Fibroblast of lung (primary cell): ENCODE results near the gene MRPS27. TPM values are rescaled to one million over a fixed set of nuclear protein-coding genes. Genes with fewer than 3 reads are reported as not detected.
A peak's percentile ranks its signal among the peaks of the same experiment; 100 is the strongest.

Experiments used
- DNase-seq, 2 donors: peaks; one replicate each; pipeline versions ENCODE4 v3.0.0 to v3.0.0-alpha.2; 2010; ENCODE audit warnings: low read depth in 2 of 2
- H2AFZ ChIP-seq: 2 replicates; pipeline ENCODE4 v1.5.1; 2012; ENCODE audit warnings: low read length, control low read depth, inconsistent platforms
- H3K27ac ChIP-seq: 2 replicates; pipeline ENCODE4 v1.5.1; 2011; ENCODE audit warnings: low read length, control low read depth; ENCODE audit not compliant: insufficient read depth
- H3K27me3 ChIP-seq: 2 replicates; pipeline ENCODE4 v1.5.1; 2011; ENCODE audit warnings: mild to moderate bottlenecking, low read length; ENCODE audit not compliant: control insufficient read depth, insufficient read depth
- H3K36me3 ChIP-seq: 2 replicates; pipeline ENCODE4 v1.5.1; 2011; ENCODE audit warnings: low read length; ENCODE audit not compliant: control insufficient read depth, insufficient read depth
- H3K4me1 ChIP-seq: 2 replicates; pipeline ENCODE4 v1.5.1; 2011; ENCODE audit warnings: low read length; ENCODE audit not compliant: control insufficient read depth, insufficient read depth; ENCODE audit errors: extremely low read depth
- H3K4me2 ChIP-seq: 2 replicates; pipeline ENCODE4 v1.5.1; 2011; ENCODE audit warnings: low read length, control low read depth; ENCODE audit not compliant: insufficient read depth; ENCODE audit errors: extremely low read depth
- H3K4me3 ChIP-seq, 4 experiments: fragments of 200-600 bp in 1 of 4; sonication (generic) in 1 of 4; replicated peaks in 1 of 4; 2 replicates each; pipeline ENCODE4 v1.5.1; 2011 to 2016; ENCODE audit warnings: low read length in 4 of 4, low read depth in 3 of 4, mild to moderate bottlenecking in 3 of 4, control low read depth in 2 of 4, inconsistent platforms in 1 of 4, mixed read lengths in 1 of 4; ENCODE audit not compliant: insufficient read depth in 1 of 4; ENCODE audit errors: control extremely low read depth in 1 of 4
- H3K79me2 ChIP-seq: 2 replicates; pipeline ENCODE4 v1.5.1; 2012; ENCODE audit warnings: mild to moderate bottlenecking, low read length, inconsistent platforms; ENCODE audit not compliant: control insufficient read depth, insufficient read depth
- H3K9ac ChIP-seq: 2 replicates; pipeline ENCODE4 v1.5.1; 2011; ENCODE audit warnings: mild to moderate bottlenecking, low read length, control low read depth; ENCODE audit not compliant: insufficient read depth
- H3K9me3 ChIP-seq: 2 replicates; pipeline ENCODE4 v1.5.1; 2012; ENCODE audit warnings: low read depth, low read length; ENCODE audit not compliant: control insufficient read depth, insufficient read depth
- H4K20me1 ChIP-seq: 2 replicates; pipeline ENCODE4 v1.5.1; 2011; ENCODE audit warnings: low read length; ENCODE audit not compliant: control insufficient read depth, insufficient read depth; ENCODE audit errors: extremely low read depth
- EZH2 ChIP-seq: IDR thresholded peaks from 2 replicates; pipeline ENCODE4 v1.5.1; 2012; ENCODE audit warnings: low read length, control low read depth, mild to moderate bottlenecking; ENCODE audit errors: missing control alignments
- polyA plus RNA-seq, 2 donors: library from polyadenylated mRNA; depleted of rRNA in 1 of 2; stranded (reverse) in 1 of 2; unstranded in 1 of 2; fragments of >200 nt; gene quantifications; 2 replicates each; pipeline ENCODE4 v1.2.1, GENCODE V29; 2011 to 2012; ENCODE audit warnings: missing spikeins in 1 of 2
- total RNA-seq: library from RNA; depleted of rRNA; stranded (reverse); fragments of >200 nt; gene quantifications from 2 replicates; pipeline ENCODE4 v1.2.1, GENCODE V29; 2014
- TF ChIP-seq, protein P1 (sequence below), 2 donors: IDR thresholded peaks in 1 of 2; conservative IDR thresholded peaks in 1 of 2; 1 replicate in 1 of 2; 2 replicates in 1 of 2; pipeline ENCODE4 v1.5.1; 2011 to 2012; ENCODE audit warnings: low read length in 2 of 2, control low read depth in 1 of 2, inconsistent platforms in 1 of 2, low read depth in 1 of 2, mild to moderate bottlenecking in 1 of 2

MRPS27 gene
- total and polyA plus RNA-seq, 2 donors (not counting 1 experiment from before 2014, with no cell fraction given), result 67.2 to 86.5 TPM

DNA sequence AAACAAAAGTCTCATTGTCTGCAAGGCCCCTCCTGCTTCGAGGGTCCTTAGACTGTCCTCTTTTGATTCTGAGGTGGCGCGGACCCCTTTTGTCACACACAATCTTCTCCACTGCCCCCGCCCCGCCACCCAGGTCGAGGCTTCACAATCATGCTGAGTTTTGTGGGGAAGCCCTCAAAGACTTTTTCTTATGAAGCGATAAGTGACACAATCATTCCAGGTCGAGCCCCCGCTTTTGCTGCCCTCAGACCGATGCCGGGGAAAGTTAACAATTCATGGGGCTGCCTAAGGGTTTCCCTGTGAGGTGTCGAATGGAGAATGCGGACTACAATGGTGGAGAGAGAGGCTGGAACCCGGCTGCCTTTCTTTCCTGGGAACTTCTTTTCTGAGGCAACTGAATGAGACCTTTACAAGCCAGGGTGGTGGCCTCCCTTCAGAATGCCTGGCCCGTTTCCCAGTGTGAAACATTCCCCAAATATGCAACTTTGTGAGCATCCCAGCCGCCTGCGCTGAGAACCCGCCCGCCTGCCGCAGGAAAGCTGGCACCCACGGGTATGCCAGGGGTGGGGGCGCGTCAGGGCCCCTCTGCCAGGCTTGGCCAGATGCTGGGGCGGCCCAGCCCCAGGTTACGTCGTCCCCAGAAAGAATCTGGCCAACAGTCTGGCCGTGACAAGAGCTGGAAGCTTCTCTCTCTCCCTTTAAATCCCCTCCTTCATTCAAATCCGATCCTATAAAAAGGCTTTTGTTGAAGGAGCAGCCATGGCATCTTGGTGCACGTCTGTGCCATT is 140.8 kb downstream of the MRPS27 start:
- H3K4me2 ChIP-seq, result peak overlapping the region; percentile 81

DNA sequence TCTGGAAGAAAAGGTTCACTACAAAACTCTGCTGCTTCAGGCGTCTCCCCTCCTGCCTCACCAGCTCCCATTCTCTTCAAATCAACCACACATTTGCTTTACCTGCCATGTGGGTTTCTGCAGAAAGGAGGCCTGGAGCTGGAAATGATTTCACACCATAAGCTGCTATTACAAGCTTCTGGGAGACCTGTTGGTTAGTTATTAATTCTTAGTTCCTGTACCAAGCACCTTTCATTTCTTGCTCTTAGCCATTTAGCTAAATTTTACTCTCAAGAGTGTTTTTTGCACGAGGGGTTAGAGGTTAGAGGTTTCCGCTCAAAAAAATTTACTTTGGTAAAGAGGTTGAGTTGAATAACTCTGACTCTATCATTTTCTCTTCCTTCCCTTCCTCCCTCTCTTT is 142.5 kb downstream of the MRPS27 start:
- Histone ChIP-seq H3K9ac (no peak overlapping the region), H2AFZ (no peak overlapping the region), H3K4me1 (peaks cover 10% of the 10 kb centered on the region), H3K4me2 (no peak overlapping the region), H3K9me3 (no peaks in the 10 kb centered on the region), H3K27ac (no peak overlapping the region), H3K79me2 (peaks cover 14% of the 10 kb centered on the region), H3K4me3 (no peak overlapping the region), H3K36me3 (peaks cover 3% of the 10 kb centered on the region), H3K27me3 (no peaks in the 10 kb centered on the region), H4K20me1 (no peaks in the 10 kb centered on the region)
- DNase-seq, result no peak
- TF ChIP-seq EZH2, result no peak
- TF ChIP-seq, protein P1, sequence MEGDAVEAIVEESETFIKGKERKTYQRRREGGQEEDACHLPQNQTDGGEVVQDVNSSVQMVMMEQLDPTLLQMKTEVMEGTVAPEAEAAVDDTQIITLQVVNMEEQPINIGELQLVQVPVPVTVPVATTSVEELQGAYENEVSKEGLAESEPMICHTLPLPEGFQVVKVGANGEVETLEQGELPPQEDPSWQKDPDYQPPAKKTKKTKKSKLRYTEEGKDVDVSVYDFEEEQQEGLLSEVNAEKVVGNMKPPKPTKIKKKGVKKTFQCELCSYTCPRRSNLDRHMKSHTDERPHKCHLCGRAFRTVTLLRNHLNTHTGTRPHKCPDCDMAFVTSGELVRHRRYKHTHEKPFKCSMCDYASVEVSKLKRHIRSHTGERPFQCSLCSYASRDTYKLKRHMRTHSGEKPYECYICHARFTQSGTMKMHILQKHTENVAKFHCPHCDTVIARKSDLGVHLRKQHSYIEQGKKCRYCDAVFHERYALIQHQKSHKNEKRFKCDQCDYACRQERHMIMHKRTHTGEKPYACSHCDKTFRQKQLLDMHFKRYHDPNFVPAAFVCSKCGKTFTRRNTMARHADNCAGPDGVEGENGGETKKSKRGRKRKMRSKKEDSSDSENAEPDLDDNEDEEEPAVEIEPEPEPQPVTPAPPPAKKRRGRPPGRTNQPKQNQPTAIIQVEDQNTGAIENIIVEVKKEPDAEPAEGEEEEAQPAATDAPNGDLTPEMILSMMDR (conservative IDR thresholded peaks at IDR 0.05 in 1 of 2, IDR thresholded peaks at IDR 0.05 in 1 of 2; ENCODE audit: low read depth in 1 of 2, low read length in 2 of 2), result no peak

More for the DNA sequence above, 140.8 kb downstream of the MRPS27 start:
- no peaks in the 10 kb centered on the region for H4K20me1 ChIP-seq
- H3K4me3 ChIP-seq, result peak overlapping the region in 2 of 4 experiments; percentile 4 to 38
- H3K79me2 ChIP-seq, result peaks cover 16% of the 10 kb centered on the region
- H3K9me3 ChIP-seq, result no peaks in the 10 kb centered on the region
- H3K9ac ChIP-seq, result peak overlapping the region; percentile 29
- peaks cover 8% of the 10 kb centered on the region for H3K36me3 ChIP-seq
- H2AFZ ChIP-seq, result no peak overlapping the region
- no peaks in the 10 kb centered on the region for H3K27me3 ChIP-seq
- H3K27ac ChIP-seq, result peak overlapping the region; percentile 77
- peaks cover 10% of the 10 kb centered on the region for H3K4me1 ChIP-seq
- DNase-seq, result peak; percentile 91 to 94
- TF ChIP-seq, protein P1 (conservative IDR thresholded peaks at IDR 0.05 in 1 of 2, IDR thresholded peaks at IDR 0.05 in 1 of 2; ENCODE audit: low read depth in 1 of 2, low read length in 2 of 2), result no peak
- no peak for TF ChIP-seq EZH2

DNA sequence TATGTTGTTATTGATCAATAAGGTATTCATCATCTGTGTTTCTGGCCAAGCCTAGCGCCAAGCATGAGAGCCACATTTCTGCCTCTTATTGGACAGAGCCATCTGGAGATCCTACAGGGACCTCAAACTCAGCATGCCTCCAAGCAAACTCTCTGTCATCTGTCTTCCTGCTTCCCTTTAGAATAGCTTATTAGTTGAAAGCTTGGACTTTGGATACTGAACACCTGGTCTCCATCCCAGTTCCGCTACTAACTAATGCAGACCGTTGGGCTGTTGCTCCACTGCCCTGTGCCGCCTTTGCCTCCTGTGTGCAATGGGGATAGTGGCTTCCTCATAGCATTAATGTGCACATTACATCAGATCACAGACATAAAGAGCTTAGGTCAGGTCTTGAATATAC is 147.3 kb downstream of the MRPS27 start:
- no peaks in the 10 kb centered on the region for H3K4me1 ChIP-seq
- H3K4me2 ChIP-seq, result no peak overlapping the region
- no peaks in the 10 kb centered on the region for H3K27me3 ChIP-seq
- H3K36me3 ChIP-seq, result peaks cover 2% of the 10 kb centered on the region
- no peak for TF ChIP-seq EZH2
- TF ChIP-seq, protein P1 (conservative IDR thresholded peaks at IDR 0.05 in 1 of 2, IDR thresholded peaks at IDR 0.05 in 1 of 2; ENCODE audit: low read depth in 1 of 2, low read length in 2 of 2), result no peak
- H3K27ac ChIP-seq, result no peak overlapping the region
- no peaks in the 10 kb centered on the region for H4K20me1 ChIP-seq
- no peak for DNase-seq
- H3K9me3 ChIP-seq, result no peaks in the 10 kb centered on the region
- no peak overlapping the region for H2AFZ ChIP-seq
- H3K9ac ChIP-seq, result no peak overlapping the region
- H3K79me2 ChIP-seq, result peaks cover 16% of the 10 kb centered on the region
- no peak overlapping the region for H3K4me3 ChIP-seq
